HG03460 (cell line): ENCODE results near the gene PBRM1.

Experiments used
- ATAC-seq: cut with Tn5 transposase; IDR thresholded peaks from one replicate; pipeline ENCODE4 v1.9.1; 2021; ENCODE audit not compliant: unreplicated experiment

PBRM1 gene

DNA sequence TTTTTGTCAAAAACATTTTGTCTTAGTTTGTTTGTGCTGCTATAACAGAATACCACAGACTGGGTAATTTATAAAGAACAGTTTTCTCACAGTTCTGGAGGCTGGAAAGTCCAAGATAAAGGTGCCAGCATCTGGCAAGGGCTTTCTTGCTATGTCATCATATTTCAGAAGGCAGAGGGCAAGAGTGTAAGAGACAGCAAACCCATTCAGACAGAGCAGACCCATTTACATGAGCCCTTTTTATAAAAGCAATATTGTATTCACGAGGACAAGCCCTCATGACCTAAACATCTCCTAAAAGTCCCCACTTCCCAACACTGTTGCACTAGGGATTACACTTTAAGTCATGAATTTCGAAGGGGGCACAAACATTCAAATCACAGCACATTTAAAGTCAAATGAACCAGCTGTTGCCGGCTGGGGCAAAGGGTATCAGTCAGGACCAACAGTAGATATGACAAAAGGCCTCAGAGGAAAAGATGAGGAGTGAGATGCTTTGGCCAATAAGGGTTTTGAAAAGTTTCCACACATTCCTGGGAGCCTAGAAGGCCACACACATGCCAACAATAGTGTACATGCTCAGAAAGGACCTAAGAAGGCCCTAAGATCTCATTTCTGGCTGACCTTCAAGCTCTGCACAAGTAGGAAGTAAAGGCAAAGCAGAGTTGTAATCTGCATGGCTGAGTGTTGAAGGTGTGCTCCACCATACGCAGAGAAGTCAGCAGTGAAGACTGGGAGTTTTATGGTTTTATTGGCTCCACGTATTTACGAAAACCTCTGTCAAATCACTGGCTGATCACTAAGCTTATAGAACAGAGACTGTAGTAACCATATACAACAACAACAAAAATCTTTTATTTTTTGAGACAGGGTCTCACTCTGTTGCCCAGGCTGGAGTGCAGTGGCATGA, 111.4 kb downstream of the PBRM1 start:
- ATAC-seq: no peak

- no peak for ATAC-seq
These were observed 113.5 kb downstream of the PBRM1 start for GRCh38 chr3:52572221-52572620.

DNA sequence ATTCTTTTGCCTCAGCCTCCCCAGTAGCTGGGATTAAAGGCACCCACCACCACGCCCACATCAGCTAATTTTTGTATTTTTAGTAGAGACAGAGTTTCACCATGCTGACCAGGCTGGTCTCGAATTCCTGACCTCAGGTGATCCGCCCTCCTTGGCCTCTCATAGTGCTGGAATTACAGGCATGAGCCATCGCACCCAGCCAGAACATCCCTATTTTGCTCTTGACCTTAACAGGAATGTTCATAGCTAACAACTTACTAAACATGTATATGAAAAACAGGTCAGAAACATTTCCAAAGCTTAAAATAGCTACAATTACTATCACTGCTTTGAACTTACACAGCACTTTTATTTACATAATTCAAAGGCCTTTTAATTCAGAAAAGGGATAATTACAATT, 115.6 kb downstream of the PBRM1 start:
- no peak for ATAC-seq

- ATAC-seq: no peak
These were observed 117.6 kb downstream of the PBRM1 start for GRCh38 chr3:52568069-52568468.

DNA sequence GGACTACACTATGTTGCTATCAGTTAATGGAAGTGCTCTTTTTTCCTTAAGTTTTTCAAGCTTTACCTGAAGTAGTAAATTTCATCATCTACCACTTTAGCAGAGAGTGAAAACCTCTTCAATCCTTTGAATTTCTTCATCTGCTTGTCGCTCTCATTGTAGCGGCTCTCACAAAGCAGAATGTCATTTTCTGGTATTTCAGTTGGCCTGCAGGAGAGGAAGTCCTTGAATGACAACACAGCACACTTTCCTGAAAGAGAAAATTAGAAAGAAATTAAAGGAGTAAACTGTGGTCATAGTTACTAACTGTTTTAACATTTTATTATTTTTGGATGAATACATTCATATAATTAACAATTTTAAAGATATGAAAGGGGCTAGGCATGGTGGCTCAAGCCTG, 121.7 kb downstream of the PBRM1 start:
- ATAC-seq: no peak

- ATAC-seq: no peak
These were observed 124.5 kb downstream of the PBRM1 start for GRCh38 chr3:52561028-52561747.

GRCh38 chr3:52558436-52558835, 127.3 kb downstream of the PBRM1 start:
- no peak for ATAC-seq

- no peak for ATAC-seq
These were observed 128.4 kb downstream of the PBRM1 start for GRCh38 chr3:52557011-52557960.

DNA sequence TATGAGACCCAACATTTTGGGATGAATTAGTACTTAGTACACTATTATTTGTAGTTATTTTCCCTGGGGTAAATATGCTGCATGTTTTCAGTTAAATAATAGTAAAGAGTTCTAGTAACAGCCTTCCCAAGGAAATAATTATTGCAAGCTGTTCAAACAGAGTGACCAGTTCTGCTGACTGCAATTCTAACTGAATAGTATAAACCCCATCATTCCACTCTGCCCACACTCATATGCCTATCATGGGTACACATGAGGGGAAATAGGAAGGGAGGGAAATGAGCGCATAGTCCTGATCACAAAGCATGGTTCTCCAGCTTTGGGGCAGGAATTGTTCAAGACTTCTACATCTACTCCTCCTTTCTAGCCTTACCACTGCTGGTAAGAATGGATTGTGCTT, 130.7 kb downstream of the PBRM1 start:
- ATAC-seq: no peak

GRCh38 chr3:52554026-52554755, 131.5 kb downstream of the PBRM1 start:
- no peak for ATAC-seq

DNA sequence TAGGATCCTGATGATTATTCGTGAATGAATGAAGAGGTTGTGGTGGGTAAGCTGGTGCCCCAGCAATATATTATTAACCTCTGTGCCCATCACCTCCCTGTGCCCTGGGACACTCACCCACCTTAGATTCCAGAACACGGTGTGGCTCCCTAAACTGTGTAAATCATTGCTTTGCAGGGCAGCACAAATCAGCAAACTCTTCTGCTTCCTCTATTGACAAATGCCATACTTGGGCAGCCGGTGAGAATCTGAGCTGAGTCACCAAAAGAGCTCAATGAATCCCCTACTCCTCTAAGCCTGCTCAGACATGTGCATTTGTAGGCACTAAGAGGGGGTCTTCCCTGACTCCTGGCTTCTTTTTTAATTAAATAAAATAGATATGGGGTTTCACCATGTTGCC, 133.6 kb downstream of the PBRM1 start:
- ATAC-seq: no peak

- ATAC-seq: no peak
These were observed 134.6 kb downstream of the PBRM1 start for GRCh38 chr3:52551118-52551517.

- no peak for ATAC-seq
These were observed 138.6 kb downstream of the PBRM1 start for GRCh38 chr3:52547143-52547542.

- no peak for ATAC-seq
These were observed 139.4 kb downstream of the PBRM1 start for GRCh38 chr3:52546111-52546901.

- no peak for ATAC-seq
These were observed 140.8 kb downstream of the PBRM1 start for GRCh38 chr3:52544937-52545336.

DNA sequence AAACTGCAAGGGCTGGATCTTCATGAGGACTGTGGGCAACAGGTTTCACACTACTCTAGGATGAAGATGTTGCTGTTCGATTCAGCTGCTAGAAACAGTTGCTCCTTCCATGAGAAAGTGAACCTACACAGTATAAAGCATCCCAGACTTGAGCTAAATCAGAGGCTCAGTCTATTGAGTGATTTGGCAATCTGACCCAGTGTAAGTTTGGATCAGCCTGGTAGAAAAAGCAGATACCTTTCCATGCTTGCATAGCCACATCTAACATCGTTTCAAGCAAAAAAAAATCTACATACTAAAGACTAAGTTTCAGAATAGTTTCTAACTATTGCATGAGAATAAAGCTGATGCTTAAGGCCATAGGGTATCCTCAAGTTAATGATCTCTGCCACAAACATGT, 144.7 kb downstream of the PBRM1 start:
- no peak for ATAC-seq

- ATAC-seq: no peak
These were observed 146.6 kb downstream of the PBRM1 start for GRCh38 chr3:52539010-52539653.

- ATAC-seq: no peak
These were observed 147.8 kb downstream of the PBRM1 start for GRCh38 chr3:52537726-52538421.
